Limb (tissue), 2 donors: Measurements from ENCODE around the gene SLC9A9.
A peak's percentile ranks its signal among the peaks of the same experiment; 100 is the strongest.

Source experiments
- DNase-seq, 2 donors: peaks; one replicate each; pipeline ENCODE4 v3.0.0-alpha.2; 2016; ENCODE audit errors: extremely low spot score in 2 of 2

SLC9A9 gene

DNA sequence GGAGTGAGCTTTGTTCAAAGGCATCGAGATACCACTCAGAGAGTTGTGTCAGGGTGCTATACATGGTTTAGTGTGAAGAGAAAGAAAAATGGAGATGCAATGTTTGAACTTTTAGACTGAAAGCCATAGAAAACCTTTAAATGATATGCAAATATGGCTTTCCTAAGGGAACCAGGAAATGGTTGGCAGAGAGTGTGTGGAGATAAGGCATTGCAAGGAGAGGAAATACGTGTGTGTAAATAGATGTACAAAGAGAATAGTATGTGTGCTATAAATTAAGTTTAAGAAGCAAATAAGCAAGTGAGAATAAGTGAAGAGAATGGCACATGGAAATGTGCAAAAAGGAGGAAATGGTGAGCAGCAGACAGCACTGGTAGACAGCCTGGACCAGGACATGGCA lies 198.1 kb downstream of the SLC9A9 start:
- DNase-seq = no peak

DNA sequence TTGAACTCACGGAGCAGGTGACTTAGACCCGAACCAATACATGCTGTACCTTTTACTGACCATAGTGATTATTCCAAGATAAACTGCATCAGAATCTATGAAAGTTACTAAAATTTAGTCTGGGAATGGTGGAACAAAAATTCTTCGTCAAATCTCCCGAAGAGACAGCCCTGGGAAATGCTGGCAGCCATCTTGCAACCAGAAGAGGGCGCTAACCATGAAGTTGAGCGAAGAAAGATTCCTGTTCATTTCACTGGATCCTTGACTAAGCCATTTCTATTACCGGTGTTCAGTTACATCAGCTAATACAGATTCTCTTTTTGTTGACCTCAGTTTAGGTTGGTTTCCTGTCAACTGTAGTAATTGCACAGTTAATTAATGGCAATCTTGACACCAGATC lies 199.6 kb downstream of the SLC9A9 start:
- no peak for DNase-seq

DNA sequence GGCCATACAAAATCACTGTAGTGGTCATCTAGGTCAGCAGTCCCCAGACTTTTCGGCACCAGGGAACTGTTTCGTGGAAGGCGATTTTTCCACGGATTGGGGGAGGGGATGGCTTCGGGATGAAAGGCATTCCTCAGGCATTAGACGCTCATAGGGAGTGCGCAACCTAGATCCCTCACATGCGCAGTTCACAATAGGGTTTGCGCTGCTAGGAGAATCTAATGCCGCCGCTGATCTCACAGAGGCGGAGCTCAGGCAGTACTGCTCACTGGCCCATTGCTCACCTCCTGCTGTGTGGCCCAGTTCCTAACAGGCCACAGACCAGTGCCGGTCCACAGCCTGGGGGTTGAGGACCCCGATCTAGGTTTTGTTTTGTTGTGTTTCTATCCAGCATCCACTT lies 200.1 kb downstream of the SLC9A9 start:
- DNase-seq = no peak

DNA sequence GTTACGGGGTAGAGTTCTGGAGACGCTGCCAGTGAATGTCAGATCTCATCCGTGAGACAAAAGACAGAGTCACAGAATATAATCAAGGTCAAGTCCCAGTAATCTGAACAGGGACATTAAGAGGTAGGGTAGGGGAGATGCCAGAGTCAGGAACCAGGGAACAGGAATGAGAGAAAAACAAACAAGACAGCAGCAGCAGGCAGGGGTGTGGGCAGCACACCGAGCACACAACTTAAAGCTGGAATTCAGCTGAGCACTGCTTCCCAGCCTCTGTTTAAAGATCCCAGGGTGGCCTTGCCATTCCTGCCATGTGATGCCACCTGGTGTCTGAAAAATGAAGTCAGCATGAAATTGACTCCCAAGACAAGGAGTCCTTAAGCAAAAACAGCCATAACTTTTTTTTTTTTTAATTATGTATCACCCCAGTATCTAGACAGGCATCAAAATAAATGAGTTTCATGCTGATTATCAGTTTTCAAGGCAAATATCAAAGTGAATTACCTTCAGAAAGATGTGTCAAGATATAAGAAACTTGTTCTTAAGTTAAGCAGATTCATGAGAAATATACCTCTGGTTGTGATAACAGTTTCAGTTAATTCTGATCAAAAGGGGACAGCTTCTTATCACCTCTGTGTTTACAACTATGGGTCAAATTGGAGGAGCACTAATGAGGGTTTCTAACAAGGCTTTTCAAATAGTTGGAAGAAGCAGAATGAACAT lies 203.7 kb downstream of the SLC9A9 start:
- peak; percentile 49 to 54 for DNase-seq

DNA sequence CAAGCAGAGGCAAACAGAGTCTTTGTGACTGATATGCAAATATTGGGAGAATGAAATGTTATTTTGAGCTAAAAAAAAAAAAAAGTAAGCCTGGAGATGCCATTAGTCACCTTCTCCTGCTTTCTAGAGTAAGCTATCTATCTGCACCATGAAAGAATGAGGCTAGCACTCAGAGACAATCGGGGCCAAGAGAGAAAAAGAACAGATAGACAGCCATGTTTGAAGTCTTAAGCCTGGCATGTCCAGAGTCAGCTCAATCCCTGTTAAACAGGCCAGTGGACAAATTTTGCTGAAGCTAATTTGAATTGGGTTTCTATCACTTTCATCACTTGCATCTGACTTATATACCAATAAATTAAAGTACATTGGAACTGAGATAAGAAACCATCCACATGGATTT lies 204.4 kb downstream of the SLC9A9 start:
- DNase-seq = no peak

DNA sequence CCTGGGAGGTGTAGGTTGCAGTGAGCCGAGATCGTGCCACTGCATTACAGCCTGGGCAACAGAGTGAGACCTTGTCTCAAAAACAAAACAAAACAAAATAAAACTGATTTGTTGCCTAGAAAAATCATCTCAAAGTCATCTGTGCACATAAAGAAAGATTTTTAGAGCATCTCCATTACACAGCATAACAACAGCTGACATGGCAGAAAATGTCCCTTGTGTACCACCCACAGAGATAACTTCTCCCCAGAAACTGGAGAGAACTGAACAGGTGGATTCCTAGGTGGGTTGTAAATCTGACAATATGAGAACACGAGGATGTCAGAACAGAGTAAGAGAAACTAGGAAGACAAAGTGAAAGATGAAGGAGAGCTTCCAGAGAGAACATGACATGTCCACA lies 207.5 kb downstream of the SLC9A9 start:
- no peak for DNase-seq

DNA sequence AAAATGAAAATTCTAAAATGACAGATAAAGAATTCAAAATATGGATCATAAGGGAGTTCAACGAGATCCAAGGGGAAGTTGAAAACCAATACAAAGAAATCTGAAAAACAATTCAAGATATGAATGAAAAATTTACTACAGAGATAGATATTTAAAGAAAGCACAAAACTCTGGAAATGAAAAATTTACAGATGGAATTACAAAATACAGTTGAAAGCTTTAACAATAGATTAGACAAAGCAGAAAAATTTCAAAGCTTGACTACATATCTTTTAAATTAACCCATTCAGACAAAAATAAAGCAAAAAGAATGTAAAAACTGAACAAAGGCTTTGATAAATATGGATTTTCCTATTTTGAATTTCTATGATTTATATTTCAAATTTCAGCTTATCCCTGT lies 211.1 kb downstream of the SLC9A9 start:
- DNase-seq = no peak

DNA sequence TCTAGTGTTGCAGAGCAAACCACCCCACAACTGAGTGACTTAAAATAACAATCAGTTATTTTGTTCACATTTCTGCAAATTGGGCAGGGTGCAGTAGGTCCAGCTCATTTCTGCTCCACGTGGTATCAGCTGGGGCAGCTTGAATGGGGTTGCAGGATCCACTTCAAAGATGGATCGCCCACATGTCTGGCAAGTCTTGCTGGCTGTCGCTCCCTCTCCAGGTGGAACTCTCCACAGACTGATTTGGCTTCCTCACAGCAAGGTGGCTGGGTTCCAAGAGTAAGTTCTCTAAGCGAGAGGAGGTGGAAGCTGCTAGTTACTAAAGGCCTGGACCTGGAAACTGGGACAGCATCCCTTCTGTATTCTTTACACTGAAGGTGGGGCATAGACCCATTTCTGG lies 213.3 kb downstream of the SLC9A9 start:
- no peak for DNase-seq

DNA sequence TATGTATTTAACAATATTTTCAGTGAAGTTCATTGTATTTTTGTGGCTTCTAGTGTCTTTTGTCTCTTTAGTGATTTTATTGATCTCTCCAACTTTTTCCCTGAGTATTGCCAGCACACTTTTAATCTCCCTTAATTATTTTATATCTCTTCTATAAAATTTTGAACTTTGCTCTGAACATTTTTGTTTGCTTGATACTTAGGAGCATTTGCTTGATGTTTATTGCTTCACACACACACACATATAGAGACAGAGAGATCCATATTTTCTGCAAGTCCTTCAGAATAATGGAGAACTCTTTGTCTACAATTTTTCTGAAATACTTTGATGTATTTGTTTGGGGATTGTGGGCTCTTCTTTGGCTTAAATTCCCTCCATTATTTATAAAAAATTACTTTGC lies 213.8 kb downstream of the SLC9A9 start:
- DNase-seq = no peak

DNA sequence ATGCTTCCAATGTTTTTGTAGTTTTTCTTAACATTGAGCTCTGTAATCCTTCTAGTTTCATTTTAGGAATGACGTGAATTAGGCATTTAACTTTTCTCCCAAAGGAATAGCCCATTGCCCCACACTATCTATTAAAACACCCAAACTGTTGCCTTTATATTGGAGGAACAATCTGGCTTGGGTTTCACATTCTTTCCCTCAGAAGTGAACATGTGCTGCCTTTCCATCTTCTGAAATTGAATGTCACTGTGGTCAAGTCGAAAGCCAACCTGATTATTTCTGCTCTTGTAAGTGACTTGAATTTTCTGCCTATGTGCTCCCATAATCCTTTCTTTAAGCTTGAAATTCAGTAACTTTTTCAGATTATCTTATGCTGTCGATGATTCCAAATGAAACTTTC lies 214.5 kb downstream of the SLC9A9 start:
- no peak for DNase-seq

DNA sequence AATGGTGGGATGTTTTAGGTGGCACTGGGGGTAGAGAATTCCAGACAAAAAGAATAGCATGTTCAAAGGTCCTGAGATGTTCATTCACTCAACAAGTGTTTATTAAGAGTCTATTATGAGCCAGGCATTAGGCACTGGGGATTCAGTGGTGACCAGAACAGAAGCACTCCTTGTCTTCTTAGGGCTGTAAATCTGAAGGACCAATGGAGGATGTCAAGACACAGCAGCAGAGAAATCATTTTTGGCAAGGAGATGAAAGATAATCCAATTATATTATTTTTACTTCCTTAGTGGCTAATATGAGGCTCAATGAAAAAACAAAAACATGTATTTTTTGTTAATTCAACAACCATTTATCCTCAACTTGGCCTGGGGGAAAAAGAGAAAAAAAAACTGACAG lies 218.5 kb downstream of the SLC9A9 start:
- DNase-seq = no peak

DNA sequence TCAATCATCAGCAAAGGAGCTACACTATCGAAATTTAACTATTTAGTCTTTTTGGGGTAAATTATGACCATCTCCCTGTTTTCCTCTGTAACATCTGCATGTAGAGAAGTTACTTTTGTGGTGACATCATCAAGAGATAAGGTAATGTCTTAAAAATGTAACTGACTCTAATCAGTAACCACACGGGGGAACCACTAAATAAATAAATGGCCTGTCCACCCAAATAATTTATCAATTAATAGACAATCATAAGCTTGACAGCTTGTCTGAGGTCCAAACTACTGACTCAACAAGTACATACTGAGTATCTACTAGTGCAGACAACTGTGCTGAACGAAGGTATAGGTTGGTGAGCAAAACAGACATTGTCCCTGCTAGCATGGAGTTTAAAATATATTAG lies 219.3 kb downstream of the SLC9A9 start:
- DNase-seq = no peak

DNA sequence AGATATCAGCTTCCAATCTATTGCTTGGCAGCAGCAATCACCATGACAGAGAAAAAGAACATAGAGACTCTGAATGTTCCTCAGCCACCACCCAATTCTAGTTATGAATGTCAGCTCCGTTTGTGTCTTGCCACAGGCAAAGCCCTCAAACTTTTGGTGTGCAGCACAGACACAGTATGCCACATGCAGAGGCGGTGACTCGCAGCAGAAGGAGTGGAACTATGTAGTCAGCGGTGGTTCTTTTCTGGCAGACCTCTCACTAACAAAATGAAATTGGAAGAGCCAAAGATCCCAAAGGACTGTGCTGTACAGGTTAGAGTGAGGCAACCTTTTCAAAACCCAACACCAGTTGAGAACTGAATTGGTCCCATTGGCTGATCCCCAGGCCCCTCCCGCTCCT lies 220.9 kb downstream of the SLC9A9 start:
- no peak for DNase-seq

DNA sequence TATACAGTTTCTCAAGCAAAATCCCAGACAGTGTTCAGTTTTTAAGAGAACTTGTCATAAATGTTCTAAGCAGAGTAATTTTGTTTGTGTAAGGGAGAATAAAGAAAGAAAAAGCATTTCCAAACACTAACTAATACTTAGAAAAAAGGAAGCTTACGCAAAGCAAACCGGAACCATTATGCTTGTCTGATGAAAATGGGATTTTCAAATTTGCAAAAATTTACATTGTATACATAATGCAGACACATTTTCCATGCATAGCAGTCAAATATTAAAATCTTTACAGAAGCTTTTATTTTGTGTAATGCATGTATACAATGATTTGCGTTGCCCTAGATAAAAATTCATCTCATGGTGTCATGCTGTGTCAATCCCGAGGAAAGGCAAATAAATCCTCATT lies 229.0 kb downstream of the SLC9A9 start:
- DNase-seq = no peak

DNA sequence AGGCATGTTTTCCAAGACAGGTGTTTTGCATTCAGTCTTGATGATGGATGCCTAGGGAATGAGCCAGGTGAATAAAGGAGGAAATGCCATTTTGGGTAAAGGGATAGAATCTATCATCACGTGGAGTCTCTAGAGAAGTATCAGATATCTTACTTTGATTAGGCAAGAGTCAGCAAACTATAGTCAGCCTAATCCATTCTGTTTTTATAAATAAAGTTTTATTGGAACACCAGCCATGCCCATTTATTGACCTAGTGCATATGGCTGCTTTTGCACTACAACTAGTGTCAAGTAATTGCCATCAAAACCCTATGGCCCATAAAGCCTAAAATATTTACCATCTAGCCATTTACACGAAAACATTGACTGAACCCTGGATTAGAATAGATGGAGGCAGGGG lies 231.2 kb downstream of the SLC9A9 start:
- DNase-seq = no peak

DNA sequence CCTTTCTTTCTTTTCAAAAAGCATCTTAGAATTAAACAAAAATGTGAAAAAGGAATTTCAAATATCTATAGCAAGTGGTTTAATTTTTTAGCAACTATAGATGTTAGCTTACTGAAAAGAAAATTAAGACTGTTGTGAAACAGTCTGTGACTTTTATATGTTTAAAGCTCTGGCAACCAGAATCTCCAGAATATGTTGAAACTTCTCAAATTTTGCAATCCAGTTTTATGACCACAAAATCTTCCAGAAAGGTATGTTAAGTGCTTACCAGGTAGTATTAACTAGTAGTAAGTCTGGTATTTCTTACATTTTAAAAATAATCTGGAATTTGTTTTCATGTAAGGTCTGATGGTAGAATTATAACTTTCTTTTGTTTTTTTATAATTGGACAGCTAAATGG lies 235.0 kb downstream of the SLC9A9 start:
- no peak for DNase-seq

DNA sequence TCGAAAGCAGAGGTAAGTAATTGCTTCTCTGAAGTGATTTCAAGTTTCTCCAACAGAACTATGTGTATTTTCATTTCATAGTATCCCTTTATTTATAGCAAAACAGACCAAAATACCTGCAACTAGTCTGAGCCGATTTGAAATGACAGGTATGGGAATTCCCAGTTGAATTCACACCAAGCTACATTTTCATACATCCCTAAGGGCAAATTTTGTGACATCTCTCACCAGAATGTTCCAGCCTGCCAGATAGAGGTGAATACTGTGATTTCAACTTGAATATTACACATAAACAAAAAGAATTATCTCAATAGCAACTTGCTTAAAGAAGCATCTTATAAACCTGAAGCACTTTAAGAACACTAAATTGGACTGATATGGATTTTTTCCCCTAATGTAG lies 235.7 kb downstream of the SLC9A9 start:
- DNase-seq = no peak

DNA sequence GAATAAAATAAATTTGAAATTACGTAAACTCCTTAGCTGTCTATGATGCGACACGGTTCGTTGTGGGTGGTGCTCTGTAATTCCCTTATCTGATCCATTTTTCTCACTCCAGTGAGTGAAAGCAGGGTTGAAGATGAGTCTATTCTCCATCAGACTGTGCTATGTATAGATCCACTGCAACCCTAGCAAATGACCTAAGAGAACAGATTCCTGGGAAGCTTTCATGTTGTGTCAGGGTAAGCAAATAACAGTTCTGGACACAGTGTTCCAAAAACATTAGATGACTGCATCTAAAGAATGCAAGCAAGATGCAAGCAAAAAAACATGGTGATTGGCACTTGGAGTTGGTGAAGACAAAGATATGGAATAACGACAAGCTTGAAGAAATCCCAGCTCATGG lies 239.3 kb downstream of the SLC9A9 start:
- DNase-seq = no peak

DNA sequence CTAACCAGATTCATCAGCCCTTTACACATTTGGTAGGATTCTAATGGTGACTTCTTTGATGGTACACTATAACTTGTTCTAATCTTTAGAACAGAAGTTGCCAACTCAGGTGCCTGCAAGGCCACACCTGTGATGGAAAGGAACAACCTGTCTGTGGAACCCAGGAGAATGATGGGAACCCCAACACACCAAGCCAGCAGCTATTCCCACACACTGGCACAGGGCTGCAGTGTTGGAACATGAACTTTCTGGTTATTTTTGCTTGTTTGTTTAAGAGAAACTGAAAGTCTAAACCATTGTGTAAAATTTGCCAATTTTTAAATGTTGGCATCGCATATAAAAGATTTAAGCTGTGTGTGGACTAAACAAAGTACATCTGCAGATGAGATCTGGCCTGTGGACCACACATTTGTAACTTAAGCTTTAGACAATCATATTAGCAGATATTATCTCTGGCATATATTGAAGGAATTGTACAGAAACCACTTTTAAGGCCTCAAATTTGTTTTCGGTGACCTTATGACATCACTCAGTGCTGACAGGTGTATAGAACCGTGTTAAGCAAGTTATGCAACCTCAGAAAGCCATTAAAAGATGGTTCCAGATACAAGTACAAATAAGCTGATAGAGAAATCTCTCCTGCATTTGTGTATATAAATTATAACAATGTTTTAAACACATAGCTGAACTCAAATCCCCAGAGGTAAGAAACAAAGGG lies 242.9 kb downstream of the SLC9A9 start:
- no peak for DNase-seq

DNA sequence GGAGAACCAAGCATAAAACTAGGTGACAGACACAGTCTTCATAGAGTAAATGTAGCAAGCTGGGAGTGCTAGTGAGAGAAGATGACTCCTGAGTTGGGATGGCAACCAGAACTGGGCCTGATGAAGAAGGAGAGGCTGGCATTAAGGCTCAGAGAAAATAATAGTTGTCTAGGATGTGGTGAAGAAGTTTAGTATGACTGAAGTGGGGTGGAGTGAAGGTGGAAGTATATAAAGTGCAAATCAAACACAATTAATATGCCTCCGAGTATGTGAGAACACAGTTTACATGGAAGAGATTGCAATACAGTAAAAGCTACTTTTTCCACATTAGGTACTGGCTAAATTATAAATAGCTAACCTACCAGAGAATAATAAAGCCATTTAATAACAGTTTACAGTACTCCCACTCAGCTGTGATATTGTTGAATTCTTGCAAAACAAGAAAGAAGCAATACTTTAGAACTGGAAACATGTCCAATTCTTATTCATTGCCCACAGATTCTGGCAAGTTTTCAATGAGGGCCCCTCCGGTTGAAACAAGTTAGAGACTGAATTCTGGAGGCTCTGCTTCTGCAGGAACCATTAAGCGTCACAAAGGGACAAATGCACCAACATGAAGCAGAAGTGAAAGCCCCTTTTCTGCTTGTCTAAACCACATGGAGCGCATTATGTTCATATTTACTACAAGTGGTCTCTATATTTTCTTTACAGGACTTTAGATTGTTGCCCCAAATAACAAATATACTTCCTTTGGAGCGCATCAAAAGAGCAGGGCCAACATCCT lies 243.7 kb downstream of the SLC9A9 start:
- no peak for DNase-seq

DNA sequence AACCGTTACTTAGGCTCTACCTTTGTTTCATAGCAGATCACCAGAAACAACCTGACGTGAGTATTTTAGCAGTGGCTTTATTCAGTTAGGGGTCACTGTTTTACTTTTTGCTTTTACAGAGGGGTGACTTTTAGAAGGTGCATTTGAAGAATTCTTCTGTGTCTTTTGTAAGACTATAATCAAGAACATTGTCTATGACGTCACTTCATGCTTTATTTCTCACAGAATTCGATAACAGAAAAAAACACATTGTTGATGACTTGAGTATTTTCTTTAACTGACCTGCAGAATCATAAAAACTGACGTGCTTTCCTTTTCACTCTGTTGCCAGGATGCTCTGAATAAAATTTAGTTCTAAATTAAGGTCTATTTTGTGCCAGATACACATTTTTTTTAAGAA lies 244.5 kb downstream of the SLC9A9 start:
- DNase-seq = no peak

DNA sequence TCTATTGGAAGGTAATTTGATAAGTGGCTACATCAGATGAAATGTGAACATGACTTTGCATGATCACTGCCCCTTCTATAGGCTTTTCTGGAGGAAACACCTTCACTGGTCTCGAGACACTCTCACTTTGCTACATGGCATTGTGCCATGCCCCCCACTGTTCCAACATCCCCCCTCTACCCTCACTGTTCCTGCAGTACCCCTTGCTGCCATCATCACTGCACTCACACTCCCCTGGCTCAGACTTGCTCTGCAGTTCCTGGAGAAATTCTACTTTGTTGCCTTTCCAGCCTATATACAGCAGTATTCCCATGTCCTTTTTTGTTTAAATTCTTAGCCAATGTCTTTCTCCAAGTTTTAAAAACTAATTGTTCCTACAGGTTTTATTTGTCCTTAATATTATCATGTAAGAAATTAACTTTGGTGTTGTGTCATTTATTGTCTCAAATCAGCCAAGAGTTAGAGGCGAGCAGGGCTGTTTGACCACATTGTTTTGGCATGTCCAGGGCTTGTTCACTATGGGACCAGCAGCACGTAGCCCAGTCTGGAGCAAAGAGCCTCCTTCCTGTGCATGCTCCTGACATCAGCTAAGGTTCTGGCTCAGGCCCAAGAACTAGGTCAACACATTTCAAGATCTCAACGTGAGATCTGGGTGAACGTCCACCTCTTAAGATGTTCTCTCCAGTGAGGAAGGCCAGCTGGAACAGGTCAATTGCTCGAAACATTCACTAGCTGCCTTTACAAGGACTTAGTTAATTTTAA lies 246.4 kb downstream of the SLC9A9 start:
- DNase-seq = no peak
